ENCODE measurements around the gene TNN.

TNN gene

DNA sequence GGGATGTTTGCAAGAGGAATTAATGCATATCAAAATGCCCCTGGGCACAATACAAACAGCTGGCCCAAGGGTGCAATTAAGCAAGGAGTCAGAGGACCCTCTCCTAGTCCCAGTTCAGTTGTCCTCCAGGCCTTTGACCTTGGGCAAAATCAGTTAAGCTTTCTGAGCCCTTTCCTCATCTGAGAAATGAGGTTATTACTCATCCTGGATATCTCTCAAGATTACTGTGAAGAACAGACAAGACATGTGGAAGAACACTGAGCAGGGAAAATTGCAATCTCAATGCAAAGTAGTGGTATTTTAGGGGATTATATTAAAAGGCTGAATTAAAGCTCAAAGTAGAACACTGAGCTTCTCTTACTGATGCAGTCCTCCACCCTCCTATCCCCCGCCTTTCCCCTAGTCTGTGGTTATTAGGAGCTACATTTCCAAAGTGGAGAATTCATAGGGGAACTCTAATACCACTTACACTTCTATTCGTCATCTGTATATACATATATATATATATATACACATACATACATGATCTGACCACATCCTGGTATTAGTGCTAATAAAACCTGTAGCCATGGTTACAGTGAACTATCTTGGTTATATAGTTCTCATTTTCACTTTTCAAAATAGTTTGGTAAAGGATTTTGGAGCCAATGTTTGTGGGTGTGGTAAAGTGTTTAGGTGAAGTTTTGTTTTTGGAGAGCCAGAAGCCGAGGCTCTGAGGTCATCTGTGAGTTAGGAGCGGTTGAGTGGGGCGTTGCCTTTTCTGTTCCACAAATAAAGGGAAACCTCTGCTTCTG, 106.9 kb downstream of the TNN start:
- no peak for DNase-seq (ENCODE audit: low spot score)

DNA sequence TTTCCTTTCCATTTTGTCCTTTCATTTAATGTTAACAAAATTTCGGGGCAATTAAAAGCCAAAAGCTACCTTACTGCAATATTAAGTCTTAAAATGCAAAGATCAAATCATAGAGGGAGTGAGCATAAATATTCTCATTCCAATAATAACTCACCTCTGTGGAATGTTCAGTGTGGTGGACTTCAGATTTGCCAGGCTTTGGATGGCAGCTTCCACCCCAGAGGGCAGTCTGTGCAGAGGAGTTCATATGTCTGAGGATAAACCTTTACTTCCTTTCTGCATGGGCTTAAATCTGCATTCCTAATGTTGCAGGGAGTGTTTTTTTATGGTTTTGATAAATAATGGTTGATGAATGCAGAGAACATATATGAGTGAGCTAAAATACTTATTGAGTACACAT, 108.6 kb downstream of the TNN start:
- no peak for DNase-seq (ENCODE audit: low spot score)

DNA sequence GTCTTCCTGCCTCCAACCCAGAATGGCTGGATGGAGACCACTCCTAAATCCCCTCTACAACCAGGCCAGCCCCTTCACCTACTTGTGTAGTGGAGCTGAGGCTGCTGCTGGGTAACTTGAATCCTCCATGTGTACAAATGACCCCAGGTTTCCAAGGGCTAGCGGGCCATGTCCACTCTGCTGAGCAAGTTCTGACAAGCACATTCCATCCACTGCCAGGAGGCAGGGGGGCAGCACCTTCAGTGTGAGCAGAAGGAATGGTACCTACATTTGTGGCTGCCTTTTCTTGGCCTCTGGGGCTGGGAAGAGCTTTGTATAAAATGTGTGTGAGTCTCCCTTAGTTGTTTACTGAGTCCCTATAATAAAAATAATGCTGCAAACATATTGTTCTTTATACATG, 110.4 kb downstream of the TNN start:
- DNase-seq (ENCODE audit: low spot score): peak; percentile 26

DNA sequence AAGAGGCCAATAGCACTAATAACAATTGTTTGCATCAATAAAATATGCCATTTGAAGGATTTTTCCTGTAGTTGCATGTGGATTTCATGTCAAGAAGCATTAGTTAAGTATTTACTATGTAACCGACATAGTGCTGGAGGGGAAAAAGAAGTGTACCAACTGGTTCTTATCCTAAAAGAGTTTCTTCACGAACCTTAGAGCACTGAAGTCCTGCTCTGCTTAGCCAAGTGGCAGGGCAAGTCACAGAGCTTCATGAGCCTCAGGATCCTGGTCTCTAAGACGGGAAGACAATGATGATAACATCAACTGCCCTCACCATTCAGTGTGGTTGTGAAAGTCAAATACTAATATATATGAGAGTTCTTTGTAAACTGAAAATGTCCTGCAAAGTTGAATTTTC, 110.8 kb downstream of the TNN start:
- DNase-seq (ENCODE audit: low spot score): no peak

DNA sequence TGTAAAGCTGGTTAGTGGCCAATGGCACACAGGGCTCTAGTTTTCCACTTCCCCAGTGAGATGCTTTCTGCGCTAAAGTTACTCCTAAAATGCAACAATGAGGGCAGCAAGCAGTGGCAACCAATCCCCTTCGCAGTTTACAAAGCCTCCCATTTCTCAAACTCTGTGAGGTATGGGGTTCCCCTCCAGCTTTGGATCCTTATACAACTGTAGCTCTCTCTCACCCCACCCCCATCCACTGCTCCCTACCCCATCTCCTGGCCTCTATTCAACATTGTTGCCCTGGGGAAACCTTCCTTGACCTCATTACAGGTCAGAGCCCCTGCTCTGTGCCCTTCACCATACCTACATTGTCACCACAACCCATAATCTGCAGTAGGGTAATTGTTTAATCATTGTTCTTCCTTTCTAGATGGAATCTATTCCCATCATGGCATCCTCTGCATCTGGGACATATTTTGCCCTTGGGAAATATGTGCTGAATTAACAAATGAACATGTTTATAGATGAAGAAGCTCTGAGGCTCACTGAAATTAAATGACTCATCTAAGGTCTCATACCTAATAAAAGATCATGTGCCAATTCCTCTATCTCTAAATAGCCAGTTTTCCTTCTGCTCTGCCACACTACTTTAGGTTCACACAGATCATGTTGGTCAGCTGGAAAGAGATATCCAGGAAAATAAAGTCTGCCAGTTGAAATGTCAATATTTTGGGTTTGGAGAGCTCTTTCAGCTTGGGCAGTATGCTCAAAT, 112.4 kb downstream of the TNN start:
- no peak for DNase-seq (ENCODE audit: low spot score)

DNA sequence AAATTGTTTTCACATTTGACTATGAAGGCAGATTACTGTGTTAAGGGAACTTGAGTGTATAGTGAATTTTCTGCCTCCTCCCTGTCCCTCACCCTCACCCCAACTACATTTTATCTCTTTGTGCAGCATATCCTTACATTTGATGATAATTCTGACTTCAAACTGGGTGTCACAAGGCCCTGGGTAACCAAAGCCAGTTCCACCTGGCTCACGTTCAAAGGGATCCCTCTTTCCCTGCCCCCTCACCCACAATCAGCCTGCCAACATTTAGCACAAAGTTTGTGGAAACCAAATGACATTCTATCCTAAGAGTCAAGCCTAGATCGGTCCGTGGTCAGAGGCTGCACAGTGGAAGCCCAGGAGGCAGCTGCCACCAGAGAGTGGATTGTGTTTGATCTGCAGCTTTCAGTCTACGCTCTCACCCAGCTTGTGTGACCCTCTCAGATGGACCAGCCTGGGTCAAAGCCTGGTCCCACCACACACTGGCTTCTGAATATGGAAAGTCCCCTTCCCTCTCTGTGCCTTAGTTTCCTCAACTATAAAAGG, 114.6 kb downstream of the TNN start:
- DNase-seq (ENCODE audit: low spot score): no peak

DNA sequence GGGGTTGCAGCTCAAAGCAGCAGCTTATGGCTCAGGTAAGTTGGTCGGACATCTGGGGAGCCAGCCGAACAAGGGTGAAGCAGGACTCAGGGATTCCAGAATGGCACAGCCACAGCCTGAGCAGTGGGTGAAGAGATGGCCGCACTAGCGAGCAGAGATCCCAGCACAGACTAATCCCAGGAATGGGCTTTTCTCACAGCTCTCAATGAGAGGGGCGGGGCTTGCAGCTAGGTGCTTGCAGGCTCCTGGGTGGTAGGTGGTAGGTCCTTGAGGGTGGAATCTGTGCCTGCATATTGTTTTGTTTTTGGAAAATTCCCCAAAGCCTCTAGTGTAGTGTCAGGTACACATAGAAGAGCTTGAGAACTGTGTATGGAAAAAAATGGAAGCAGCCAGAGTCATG, 116.0 kb downstream of the TNN start:
- DNase-seq (ENCODE audit: low spot score): peak; percentile 23

DNA sequence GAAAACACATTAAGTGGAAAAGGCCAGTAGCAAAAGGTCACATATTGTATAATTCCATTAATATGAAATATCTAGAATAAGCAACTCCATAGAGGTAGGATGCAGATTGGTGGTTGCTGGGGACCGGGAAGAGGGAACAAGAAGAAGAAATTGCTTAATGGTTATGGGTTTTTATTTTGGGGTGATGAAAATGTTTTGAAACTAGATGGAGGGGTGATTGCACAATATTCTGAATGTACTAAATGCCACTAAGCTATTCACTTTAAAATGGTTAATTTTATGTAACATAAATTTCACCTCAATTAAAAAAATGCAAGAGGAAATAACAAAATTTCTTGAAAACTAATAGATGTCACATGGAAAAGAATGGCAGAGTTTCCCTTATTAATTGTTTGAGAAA, 118.3 kb downstream of the TNN start:
- DNase-seq (ENCODE audit: low spot score): no peak

DNA sequence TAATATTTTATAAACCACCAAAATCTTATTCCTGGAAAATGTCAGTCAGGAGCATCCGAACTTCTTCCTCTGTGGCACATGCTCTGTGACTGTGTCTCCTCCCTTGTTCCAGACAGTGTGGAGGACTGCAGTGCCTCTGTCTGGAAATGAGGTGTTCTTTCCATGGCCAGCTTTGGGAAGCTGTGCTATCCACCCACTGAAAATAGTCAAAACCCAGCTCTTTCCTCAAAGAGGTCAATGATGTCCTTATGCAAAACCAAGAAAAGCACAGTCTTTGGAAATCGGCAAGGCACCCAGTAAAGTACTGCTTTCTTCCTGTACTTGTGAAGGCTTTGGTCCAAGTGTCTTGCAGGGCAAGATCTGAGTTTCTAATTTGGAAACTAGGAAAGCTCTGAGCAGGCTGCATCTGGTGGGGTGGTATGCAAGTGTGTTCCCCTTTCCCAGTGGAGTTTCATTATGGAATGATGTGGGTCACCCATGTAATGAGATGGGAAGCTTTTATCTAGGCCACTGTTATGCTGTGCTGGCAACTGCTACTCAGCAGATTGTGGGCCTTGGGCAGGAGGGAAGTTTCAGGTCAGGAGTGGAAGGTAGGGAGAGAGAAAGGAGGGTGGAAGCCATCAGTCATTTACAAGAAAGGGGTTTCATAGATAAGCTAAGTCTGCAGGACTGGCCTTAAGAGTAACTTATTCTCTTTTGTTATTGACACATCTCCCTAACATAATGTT, 119.0 kb downstream of the TNN start:
- no peak for DNase-seq (ENCODE audit: low spot score)

DNA sequence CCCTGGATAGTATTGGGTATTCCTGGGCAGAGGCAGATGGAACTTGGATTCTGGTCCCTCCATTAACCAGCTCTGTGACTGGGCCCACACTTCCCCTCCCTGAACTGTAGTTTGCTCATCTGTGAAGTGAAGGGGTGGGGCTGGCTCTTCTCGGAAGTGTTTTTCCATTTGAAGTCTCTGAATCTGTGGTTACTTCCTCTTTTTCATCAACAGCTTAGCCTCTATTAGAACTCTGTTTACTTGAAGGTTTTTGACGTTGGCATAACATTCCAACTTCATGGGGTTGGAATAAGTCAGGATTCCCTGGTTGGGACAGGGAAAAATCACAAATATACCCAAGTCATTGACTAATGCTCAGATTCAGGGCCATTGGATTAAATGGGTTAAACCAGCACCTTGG, 121.3 kb downstream of the TNN start:
- no peak for DNase-seq (ENCODE audit: low spot score)

DNA sequence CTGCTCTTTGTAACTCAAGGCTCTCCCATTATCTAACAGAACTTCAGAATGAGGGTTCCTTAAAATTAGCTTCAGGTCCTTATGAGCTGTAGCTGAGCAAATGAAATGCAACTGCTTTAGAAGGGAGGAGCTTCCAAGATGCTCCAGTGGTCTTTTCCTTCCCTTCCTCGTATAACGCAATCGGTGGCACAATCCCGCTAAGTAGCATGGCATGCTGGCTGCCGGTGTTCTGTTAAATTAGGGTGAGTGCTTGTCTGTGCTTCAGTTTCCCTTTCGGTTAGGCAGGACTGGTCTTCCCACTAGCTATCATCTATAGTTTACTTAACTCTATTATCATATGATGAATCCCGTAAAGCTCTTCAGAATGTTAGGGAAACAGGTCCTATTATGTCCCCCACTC, 124.0 kb downstream of the TNN start:
- no peak for DNase-seq (ENCODE audit: low spot score)

DNA sequence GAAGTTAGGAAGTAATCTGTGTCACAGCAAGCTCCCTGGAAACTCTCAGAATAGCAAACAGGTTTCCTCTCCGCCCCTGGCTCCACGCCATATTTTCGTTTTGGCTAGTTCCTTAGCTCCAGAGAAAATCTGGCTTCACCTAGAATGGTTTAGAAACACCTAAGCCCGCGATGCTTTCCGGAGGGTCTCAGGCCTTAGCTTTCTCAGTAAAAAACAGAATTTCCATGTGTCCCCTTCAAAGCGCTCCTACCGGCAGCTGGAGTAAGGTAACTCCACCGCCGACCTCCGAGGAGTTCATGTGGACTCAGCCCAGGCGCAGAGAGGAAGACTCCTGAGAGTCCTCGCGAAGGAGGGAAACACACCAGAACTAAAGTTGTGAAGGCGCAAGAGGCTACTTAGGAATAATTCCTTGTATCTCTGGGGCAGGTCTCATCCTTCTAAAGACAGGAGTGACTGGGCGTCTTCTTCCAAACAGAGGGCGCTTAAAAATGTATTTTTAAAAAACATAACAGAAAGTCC, 124.5 kb downstream of the TNN start:
- DNase-seq (ENCODE audit: low spot score): peak; percentile 54

DNA sequence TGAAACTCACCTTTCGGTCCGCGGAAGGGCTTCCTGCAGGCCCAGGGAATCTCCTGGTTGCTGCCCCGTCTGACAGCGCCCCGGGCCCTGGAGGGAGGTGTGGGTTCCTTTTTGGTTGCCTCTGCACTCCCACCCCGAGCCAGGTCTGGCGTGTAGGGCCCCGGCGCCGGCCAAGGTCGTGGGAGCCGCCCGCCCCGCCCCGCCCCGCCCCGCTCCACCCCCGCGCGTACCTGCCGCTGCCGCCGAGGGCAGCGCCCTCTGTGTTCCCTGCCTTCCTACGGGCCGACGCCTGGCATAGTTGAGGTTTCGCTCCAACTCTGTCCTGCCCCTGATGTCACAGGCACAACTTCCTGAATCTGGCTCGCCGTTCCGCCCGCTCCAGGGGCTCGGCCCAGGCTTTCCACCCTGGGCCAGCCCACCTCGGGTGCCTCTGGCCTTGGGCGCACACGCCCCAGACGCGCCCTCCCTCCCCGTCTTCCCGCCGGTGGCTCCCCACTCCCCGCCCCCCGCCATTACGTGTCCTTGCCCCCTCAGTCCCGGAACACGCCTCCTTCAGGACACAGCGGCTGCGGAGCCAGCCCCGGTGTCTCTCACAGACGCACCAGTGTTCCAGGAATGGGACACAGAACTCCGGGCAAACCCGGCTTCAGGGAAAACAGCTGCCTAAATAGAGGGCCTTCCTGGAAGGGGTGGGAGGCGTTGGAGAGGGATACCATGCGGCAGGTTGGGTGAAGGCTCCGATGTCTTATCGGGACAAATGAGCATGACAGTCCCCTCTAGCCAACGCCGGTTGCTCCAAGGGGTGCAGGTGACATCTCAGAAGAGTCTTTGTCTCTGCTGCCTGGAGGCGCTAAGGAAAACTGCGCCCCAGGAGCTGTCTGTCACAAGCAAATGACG, 125.2 kb downstream of the TNN start, which contains the start of gene KIAA0040:
Gene KIAA0040 (minus strand): TSS at position 147 of the 897 bp plus-strand sequence. CDS start 31,763 bp downstream, outside the sequence.
- DNase-seq (ENCODE audit: low spot score): peak; percentile 86

DNA sequence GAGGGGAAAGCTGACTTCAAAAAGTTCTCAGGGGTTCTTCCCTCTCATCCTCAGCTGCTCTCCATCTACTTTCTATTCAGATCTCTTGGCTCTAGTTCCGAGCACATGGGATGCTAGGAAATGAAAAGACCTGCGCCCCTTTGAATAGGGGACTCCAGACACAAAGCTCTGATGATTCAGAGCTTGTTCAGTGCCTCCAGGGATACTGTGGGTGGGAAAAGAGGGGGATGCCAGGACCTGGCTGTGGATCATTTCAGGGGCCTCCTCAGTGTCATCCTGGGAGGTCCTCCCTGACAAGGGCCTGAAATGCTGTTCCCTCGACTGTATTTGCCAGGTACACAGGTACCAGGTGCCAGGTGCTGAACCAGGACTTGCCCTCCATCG, 125.9 kb downstream of the TNN start:
- no peak for DNase-seq (ENCODE audit: low spot score)

DNA sequence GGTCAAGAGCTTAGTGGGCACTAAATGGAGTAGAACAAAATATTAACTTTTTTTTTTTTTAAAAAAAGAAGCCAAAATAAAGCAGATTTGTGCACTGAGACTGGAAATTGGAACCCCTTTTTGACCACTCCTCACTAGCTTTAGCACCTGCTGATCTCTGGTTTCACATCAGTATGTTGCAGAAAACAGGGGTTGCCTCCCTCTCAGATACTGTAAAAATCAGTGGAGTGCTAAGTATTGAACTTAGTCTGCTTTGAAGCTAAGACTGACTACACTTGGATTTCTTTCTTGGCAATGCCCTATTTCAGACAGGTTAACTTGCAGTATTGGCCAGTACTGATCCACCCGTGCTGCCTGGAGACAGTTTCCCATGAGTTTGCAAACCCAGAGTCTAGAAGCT, 127.6 kb downstream of the TNN start:
- no peak for DNase-seq (ENCODE audit: low spot score)

DNA sequence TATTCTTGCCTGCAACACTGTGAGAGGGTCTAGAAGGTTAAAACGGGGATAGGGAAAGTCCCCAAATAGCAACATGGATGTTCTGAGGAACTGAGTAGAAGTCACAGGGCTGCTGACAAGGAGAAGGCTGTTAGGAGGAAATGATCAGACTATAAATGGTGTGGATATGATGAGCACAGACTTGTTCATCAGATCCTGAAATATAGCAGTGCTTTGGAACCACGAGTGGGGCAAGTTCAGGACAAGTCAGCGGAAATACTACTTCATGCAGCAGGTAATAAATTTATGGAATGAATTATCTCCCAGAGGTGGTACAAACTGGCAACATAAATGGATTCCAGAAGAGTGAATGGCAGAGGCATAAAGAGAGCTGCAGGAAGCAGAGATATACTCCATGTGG, 128.2 kb downstream of the TNN start:
- DNase-seq (ENCODE audit: low spot score): no peak

DNA sequence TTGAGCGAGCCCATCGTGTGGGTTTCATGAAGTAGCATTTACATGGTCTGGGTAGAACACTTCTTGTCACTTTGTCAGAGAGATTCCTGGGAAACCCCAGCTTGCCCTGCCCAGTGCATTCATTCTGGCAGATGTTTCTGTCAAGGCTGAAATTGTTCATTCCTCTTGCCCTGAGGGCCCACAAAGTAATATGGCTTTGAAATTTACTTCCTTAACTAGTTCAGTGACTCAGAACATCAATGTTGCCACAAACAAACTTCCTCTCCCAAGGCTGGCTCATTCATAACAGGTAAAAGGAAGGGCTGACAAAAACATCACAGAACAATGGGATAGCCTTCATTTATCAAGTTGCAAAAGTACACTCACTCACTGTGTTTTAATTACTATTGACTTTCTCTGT, 129.9 kb downstream of the TNN start:
- DNase-seq (ENCODE audit: low spot score): no peak

Data from iPS-NIHi11 (cell line).